ENCODE results near the gene LENEP. TPM values are rescaled to one million over a fixed set of nuclear protein-coding genes. Genes with fewer than 3 reads are reported as not detected.
"Not testable (repeated sequence)": the region's sequence is repeated elsewhere in the genome, so short reads cannot be mapped to it uniquely, and the experiment has no call there.

The LENEP gene
- total RNA-seq, 1 donor from 2014 or later = not detected

GRCh38 chr1:154983776-154984466, 9.5 kb upstream of the LENEP start:
- H3K27ac Mint-ChIP-seq (ENCODE audit: unreplicated experiment) = peak overlapping the region; percentile 80
- H3K79me2 ChIP-seq (ENCODE audit: insufficient read depth, low read length) = peaks cover 52% of the 10 kb centered on the region
- TF ChIP-seq, protein P1, sequence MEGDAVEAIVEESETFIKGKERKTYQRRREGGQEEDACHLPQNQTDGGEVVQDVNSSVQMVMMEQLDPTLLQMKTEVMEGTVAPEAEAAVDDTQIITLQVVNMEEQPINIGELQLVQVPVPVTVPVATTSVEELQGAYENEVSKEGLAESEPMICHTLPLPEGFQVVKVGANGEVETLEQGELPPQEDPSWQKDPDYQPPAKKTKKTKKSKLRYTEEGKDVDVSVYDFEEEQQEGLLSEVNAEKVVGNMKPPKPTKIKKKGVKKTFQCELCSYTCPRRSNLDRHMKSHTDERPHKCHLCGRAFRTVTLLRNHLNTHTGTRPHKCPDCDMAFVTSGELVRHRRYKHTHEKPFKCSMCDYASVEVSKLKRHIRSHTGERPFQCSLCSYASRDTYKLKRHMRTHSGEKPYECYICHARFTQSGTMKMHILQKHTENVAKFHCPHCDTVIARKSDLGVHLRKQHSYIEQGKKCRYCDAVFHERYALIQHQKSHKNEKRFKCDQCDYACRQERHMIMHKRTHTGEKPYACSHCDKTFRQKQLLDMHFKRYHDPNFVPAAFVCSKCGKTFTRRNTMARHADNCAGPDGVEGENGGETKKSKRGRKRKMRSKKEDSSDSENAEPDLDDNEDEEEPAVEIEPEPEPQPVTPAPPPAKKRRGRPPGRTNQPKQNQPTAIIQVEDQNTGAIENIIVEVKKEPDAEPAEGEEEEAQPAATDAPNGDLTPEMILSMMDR (IDR thresholded peaks at IDR 0.05; ENCODE audit: insufficient read depth, low read depth, low read length) = no peak
- TF ChIP-seq EZH2 (IDR thresholded peaks at IDR 0.05; ENCODE audit: insufficient read depth, low read length) = no peak
- H3K9ac ChIP-seq (ENCODE audit: low read length) = peak overlapping the region; percentile 94
- no peak overlapping the region for H3K4me3 Mint-ChIP-seq (ENCODE audit: unreplicated experiment)
- H2AFZ ChIP-seq (ENCODE audit: low read depth, low read length) = peak overlapping the region; percentile 69
- H3K4me2 ChIP-seq (ENCODE audit: low read length) = peak overlapping the region; percentile 97
- no peaks in the 10 kb centered on the region for H3K27me3 ChIP-seq (ENCODE audit: insufficient read depth, low read length)
- H3K27ac ChIP-seq (ENCODE audit: low read depth, low read length) = peak overlapping the region; percentile 58
- peaks cover 22% of the 10 kb centered on the region for H3K36me3 ChIP-seq (ENCODE audit: insufficient read depth, low read length)
- DNase-seq (ENCODE audit: low read depth) = no peak
- no peaks in the 10 kb centered on the region for H3K27me3 Mint-ChIP-seq (ENCODE audit: low read depth, unreplicated experiment)
- peak overlapping the region; percentile 99 for H3K4me3 ChIP-seq (ENCODE audit: insufficient read depth, low read depth, low read length)
- H4K20me1 ChIP-seq (ENCODE audit: insufficient read depth, low read length) = peaks cover 14% of the 10 kb centered on the region
- FAIRE-seq = no peak
- H3K9me3 ChIP-seq (ENCODE audit: insufficient read depth, low read depth, low read length) = no peaks in the 10 kb centered on the region
- H3K9me3 Mint-ChIP-seq (ENCODE audit: unreplicated experiment) = no peaks in the 10 kb centered on the region
- peaks cover 4% of the 10 kb centered on the region for H3K36me3 Mint-ChIP-seq (ENCODE audit: low read depth, unreplicated experiment)
- H3K4me1 Mint-ChIP-seq (ENCODE audit: low read depth, unreplicated experiment) = peaks cover 5% of the 10 kb centered on the region
- H3K4me1 ChIP-seq (ENCODE audit: insufficient read depth, low read length) = peaks cover 14% of the 10 kb centered on the region

- H2AFZ ChIP-seq (ENCODE audit: low read depth, low read length); H3K27me3 Mint-ChIP-seq (ENCODE audit: low read depth, unreplicated experiment); H3K27ac Mint-ChIP-seq (ENCODE audit: unreplicated experiment); FAIRE-seq; H3K4me2 ChIP-seq (ENCODE audit: low read length); H3K9me3 ChIP-seq (ENCODE audit: insufficient read depth, low read depth, low read length); H3K4me1 Mint-ChIP-seq (ENCODE audit: low read depth, unreplicated experiment); DNase-seq (ENCODE audit: low read depth); H3K27me3 ChIP-seq (ENCODE audit: insufficient read depth, low read length); H3K27ac ChIP-seq (ENCODE audit: low read depth, low read length); H3K4me3 Mint-ChIP-seq (ENCODE audit: unreplicated experiment); H3K9me3 Mint-ChIP-seq (ENCODE audit: unreplicated experiment); H3K36me3 Mint-ChIP-seq (ENCODE audit: low read depth, unreplicated experiment); H3K4me3 ChIP-seq (ENCODE audit: insufficient read depth, low read depth, low read length); H3K9ac ChIP-seq (ENCODE audit: low read length): not testable (repeated sequence)
- Histone ChIP-seq H4K20me1 (ENCODE audit: insufficient read depth, low read length) (peaks cover 29% of the 10 kb centered on the region), H3K4me1 (ENCODE audit: insufficient read depth, low read length) (peaks cover 14% of the 10 kb centered on the region), H3K36me3 (ENCODE audit: insufficient read depth, low read length) (peaks cover 24% of the 10 kb centered on the region), H3K79me2 (ENCODE audit: insufficient read depth, low read length) (peaks cover 59% of the 10 kb centered on the region)
Measured at GRCh38 chr1:154986736-154987135, 6.7 kb upstream of the LENEP start.

DNA sequence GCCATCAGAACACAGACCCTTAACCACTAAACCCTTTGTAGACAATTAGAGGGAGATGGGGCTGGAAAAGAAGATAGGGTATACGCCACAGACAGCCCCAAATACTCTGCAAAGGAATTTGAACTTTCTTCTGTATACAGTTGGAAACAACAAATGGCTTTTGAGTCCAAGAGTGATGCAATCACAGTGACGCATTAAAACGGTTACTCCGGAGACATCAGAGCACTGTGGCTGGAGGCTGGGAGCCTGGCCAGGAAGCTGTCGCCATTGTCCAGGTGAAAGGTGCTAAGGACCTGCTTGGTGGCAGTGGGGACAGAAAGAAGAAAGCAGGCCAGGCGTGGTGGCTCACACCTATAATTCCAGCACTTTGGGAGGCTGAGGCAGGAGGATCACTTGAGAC, 6.1 kb upstream of the LENEP start:
- H3K79me2 ChIP-seq (ENCODE audit: insufficient read depth, low read length) = peaks cover 59% of the 10 kb centered on the region
- FAIRE-seq (no peak), DNase-seq (ENCODE audit: low read depth) (no peak)
- Mint-ChIP-seq H3K4me3 (ENCODE audit: unreplicated experiment) (no peak overlapping the region), H3K27me3 (ENCODE audit: low read depth, unreplicated experiment) (no peaks in the 10 kb centered on the region), H3K4me1 (ENCODE audit: low read depth, unreplicated experiment) (peaks cover 5% of the 10 kb centered on the region), H3K36me3 (ENCODE audit: low read depth, unreplicated experiment) (peaks cover 7% of the 10 kb centered on the region), H3K9me3 (ENCODE audit: unreplicated experiment) (no peaks in the 10 kb centered on the region), H3K27ac (ENCODE audit: unreplicated experiment) (no peak overlapping the region)
- H3K9me3 ChIP-seq (ENCODE audit: insufficient read depth, low read depth, low read length) = no peaks in the 10 kb centered on the region
- peaks cover 24% of the 10 kb centered on the region for H3K36me3 ChIP-seq (ENCODE audit: insufficient read depth, low read length)
- no peaks in the 10 kb centered on the region for H3K27me3 ChIP-seq (ENCODE audit: insufficient read depth, low read length)
- peaks cover 13% of the 10 kb centered on the region for H3K4me1 ChIP-seq (ENCODE audit: insufficient read depth, low read length)
- no peak overlapping the region for H3K4me3 ChIP-seq (ENCODE audit: insufficient read depth, low read depth, low read length)
- H4K20me1 ChIP-seq (ENCODE audit: insufficient read depth, low read length) = peaks cover 29% of the 10 kb centered on the region
- H3K9ac ChIP-seq (ENCODE audit: low read length) = no peak overlapping the region
- TF ChIP-seq, protein P1 (IDR thresholded peaks at IDR 0.05; ENCODE audit: insufficient read depth, low read depth, low read length) = no peak
- no peak for TF ChIP-seq EZH2 (IDR thresholded peaks at IDR 0.05; ENCODE audit: insufficient read depth, low read length)
- no peak overlapping the region for H3K27ac ChIP-seq (ENCODE audit: low read depth, low read length)
- H2AFZ ChIP-seq (ENCODE audit: low read depth, low read length) = no peak overlapping the region
- no peak overlapping the region for H3K4me2 ChIP-seq (ENCODE audit: low read length)
